SU-DHL-6 (cell line): ENCODE results near the gene CCNB1IP1.

ENCODE experiments used
- CTCF ChIP-seq: fragments of 200-600 bp; sonication (generic); IDR thresholded peaks from one replicate; pipeline ENCODE4 v1.5.1; 2017; ENCODE audit warnings: antibody characterized with exemption, mild to moderate bottlenecking, low read length, moderate library complexity; ENCODE audit not compliant: insufficient read depth, poor library complexity, severe bottlenecking
- EZH2phosphoT487 ChIP-seq: fragments of 200-600 bp; sonication (generic), shearing (Covaris generic); conservative IDR thresholded peaks from 2 replicates; pipeline ENCODE4 v1.6.1; 2018; ENCODE audit warnings: mild to moderate bottlenecking, antibody characterized with exemption, low read length, moderate library complexity, mixed read lengths

- TF ChIP-seq CTCF (no peak), EZH2phosphoT487 (no peak)
Observed at GRCh38 chr14:20331053-20331613, 1.9 kb downstream of the CCNB1IP1 start.
